HCT116 (cell line): Measurements from ENCODE around the gene YTHDF1. TPM values are rescaled to one million over a fixed set of nuclear protein-coding genes. Genes with fewer than 3 reads are reported as not detected.

Source experiments
- ATAC-seq: fragments of 200-7000 bp; cut with Tn5 transposase; 2 replicates; pipeline ENCODE4 v1.9.1; 2020; ENCODE audit warnings: mild to moderate bottlenecking, moderate library complexity
- BruUV-seq: library from RNA; stranded (reverse); fragments of 400-500 nt; replicated peaks from 2 replicates; lab custom pipeline; 2021; lab: Mats Ljungman, UMichigan
- CTCF ChIA-PET: fragments of 300-600 bp; sonication (Branson Sonifier 250); formaldehyde crosslinking; loops from one replicate; lab custom pipeline; 2021; ENCODE audit warnings: antibody characterized with exemption; lab: Charles Lee
- POLR2A ChIA-PET: fragments of 300-600, 350-600 bp; sonication (Branson Sonifier 250); formaldehyde crosslinking; loops from one replicate; lab custom pipeline; 2021; ENCODE audit warnings: antibody characterized with exemption; lab: Charles Lee
- RAD21 ChIA-PET, 2 experiments: fragments of 300-600 bp; sonication (Branson Sonifier 250); formaldehyde crosslinking; loops; one replicate each; lab custom pipeline; 2023; ENCODE audit warnings: low total read pairs in 2 of 2; ENCODE audit not compliant: uncharacterized antibody in 2 of 2, unreplicated experiment in 2 of 2, low non-redundant PET in 1 of 2; lab: Charles Lee
- DNase-seq: peaks from one replicate; pipeline ENCODE4 v3.0.0-alpha.2; 2010; ENCODE audit warnings: low read depth, low spot score
- H2AFZ ChIP-seq: fragments of 200-600 bp; shearing (Covaris generic), sonication (generic); 2 replicates; pipeline ENCODE4 v1.6.1; 2017; ENCODE audit warnings: low read depth, mixed run types, mixed read lengths, antibody characterized with exemption, low read length; ENCODE audit not compliant: poor library complexity, severe bottlenecking
- H3K27ac ChIP-seq: 2 replicates; pipeline ENCODE4 v1.5.1; 2012; ENCODE audit warnings: low read depth, low read length
- H3K27me3 ChIP-seq: fragments of 200-600 bp; sonication (generic); 2 replicates; pipeline ENCODE4 v1.6.1; 2016; ENCODE audit warnings: mixed run types, low read length, mixed read lengths; ENCODE audit not compliant: insufficient read depth
- H3K36me3 ChIP-seq, 2 experiments: fragments of 200-500 bp in 1 of 2; fragments of 200-600 bp in 1 of 2; sonication (Bioruptor generic) in 1 of 2; sonication (generic) in 1 of 2; 2 replicates each; pipeline versions ENCODE4 v1.5.1 to v1.6.1; 2014 to 2016; ENCODE audit warnings: low read length in 2 of 2, inconsistent platforms in 1 of 2, mixed read lengths in 1 of 2, mixed run types in 1 of 2; ENCODE audit not compliant: insufficient read depth in 2 of 2, control insufficient read depth in 1 of 2
- H3K4me1 ChIP-seq, 2 experiments: fragments of 200-600 bp in 1 of 2; sonication (generic) in 1 of 2; 2 replicates each; pipeline versions ENCODE4 v1.5.1 to v1.6.1; 2012 to 2017; ENCODE audit warnings: low read length in 2 of 2, inconsistent platforms in 1 of 2, mild to moderate bottlenecking in 1 of 2, mixed read lengths in 1 of 2, mixed run types in 1 of 2, moderate library complexity in 1 of 2; ENCODE audit not compliant: insufficient read depth in 2 of 2, control insufficient read depth in 1 of 2
- H3K4me2 ChIP-seq: fragments of 200-600 bp; sonication (generic); 2 replicates; pipeline ENCODE4 v1.6.1; 2017; ENCODE audit warnings: mixed run types, low read length, mixed read lengths
- H3K4me3 ChIP-seq, 2 experiments: fragments of 200-600 bp in 1 of 2; sonication (generic) in 1 of 2; replicated peaks in 1 of 2; 2 replicates each; pipeline ENCODE4 v1.5.1; 2011 to 2016; ENCODE audit warnings: low read length in 2 of 2, control low read depth in 1 of 2, low read depth in 1 of 2, mild to moderate bottlenecking in 1 of 2, mixed read lengths in 1 of 2, mixed run types in 1 of 2
- H3K79me2 ChIP-seq: fragments of 200-600 bp; sonication (generic); 2 replicates; pipeline ENCODE4 v1.6.1; 2017; ENCODE audit warnings: mild to moderate bottlenecking, mixed run types, low read length, moderate library complexity, mixed read lengths; ENCODE audit not compliant: insufficient read depth
- H3K9ac ChIP-seq: fragments of 200-600 bp; sonication (generic); 2 replicates; pipeline ENCODE4 v1.6.1; 2016; ENCODE audit warnings: low read length, mixed read lengths
- H3K9me2 ChIP-seq: fragments of 200-600 bp; sonication (generic), shearing (Covaris generic); 2 replicates; pipeline ENCODE4 v1.6.1; 2017; ENCODE audit warnings: mixed run types, mild to moderate bottlenecking, moderate library complexity; ENCODE audit not compliant: insufficient read depth
- H3K9me3 ChIP-seq, 2 experiments: fragments of 200-500 bp in 1 of 2; fragments of 200-600 bp in 1 of 2; sonication (Bioruptor generic) in 1 of 2; sonication (generic) in 1 of 2; 2 replicates each; pipeline ENCODE4 v1.6.1; 2014 to 2017; ENCODE audit warnings: low read length in 2 of 2, mixed read lengths in 2 of 2, inconsistent platforms in 1 of 2, low read depth in 1 of 2, mild to moderate bottlenecking in 1 of 2, mixed run types in 1 of 2, moderate library complexity in 1 of 2; ENCODE audit not compliant: control insufficient read depth in 1 of 2, insufficient read depth in 1 of 2
- H4K20me1 ChIP-seq: fragments of 200-600 bp; sonication (generic), shearing (Covaris generic); 2 replicates; pipeline ENCODE4 v1.6.1; 2017; ENCODE audit warnings: mixed run types, mild to moderate bottlenecking, moderate library complexity; ENCODE audit not compliant: insufficient read depth
- ATF3 ChIP-seq: IDR thresholded peaks from 2 replicates; pipeline ENCODE4 v1.6.1; 2012
- CBX3 ChIP-seq: IDR thresholded peaks from 2 replicates; pipeline ENCODE4 v1.6.1; 2012; ENCODE audit warnings: low read depth
- EZH2 ChIP-seq: fragments of 200-600 bp; sonication (generic); IDR thresholded peaks from 2 replicates; pipeline ENCODE4 v1.6.1; 2017; ENCODE audit warnings: antibody characterized with exemption, mixed run types
- EZH2phosphoT487 ChIP-seq: fragments of 200-600 bp; IDR thresholded peaks from 2 replicates; pipeline ENCODE4 v1.6.1; 2018; ENCODE audit warnings: antibody characterized with exemption, borderline replicate concordance
- FOSL1 ChIP-seq: IDR thresholded peaks from 2 replicates; pipeline ENCODE4 v1.6.1; 2012; ENCODE audit warnings: low read depth
- JUND ChIP-seq: IDR thresholded peaks from 2 replicates; pipeline ENCODE4 v1.6.1; 2012
- POLR2AphosphoS5 ChIP-seq: IDR thresholded peaks from 2 replicates; pipeline ENCODE4 v1.6.1; 2011; ENCODE audit warnings: mild to moderate bottlenecking, low read depth, low read length, moderate library complexity
- SP1 ChIP-seq: IDR thresholded peaks from 2 replicates; pipeline ENCODE4 v1.6.1; 2012; ENCODE audit warnings: low read depth
- ZNF274 ChIP-seq: fragments of 200-500 bp; sonication (Bioruptor generic); IDR thresholded peaks from 2 replicates; pipeline ENCODE4 v1.6.1; 2014; ENCODE audit warnings: mild to moderate bottlenecking, low read depth, low read length, inconsistent platforms
- intact Hi-C: fragments of 100-400 bp; cut with micrococcal nuclease; formaldehyde crosslinking; loops from 2 replicates; pipeline ENCODE4 v1.10.0; 2022
- total RNA-seq: library from RNA; stranded (reverse); gene quantifications from one replicate; pipeline ENCODE4 v1.2.1, GENCODE V29; 2021; ENCODE audit not compliant: unreplicated experiment
- TF ChIP-seq, protein P1 (sequence below): IDR thresholded peaks from 2 replicates; pipeline ENCODE4 v1.6.1; 2011; ENCODE audit warnings: mild to moderate bottlenecking, low read length, moderate library complexity; ENCODE audit not compliant: insufficient replicate concordance; ENCODE audit errors: extremely low read depth

YTHDF1 gene
- total RNA-seq, 1 experiment from 2014 or later: 42.8 TPM

- ChIA-PET POLR2A (interaction anchor here (1.8 kb wide), 1 partner anchor 30 kb away, joined by 5 read pairs; no protein-coding TSS in a partner anchor), RAD21 (no interaction called here), CTCF (interaction anchor here (1.5 kb wide), 1 partner anchor 30 kb away, joined by 4 read pairs; no protein-coding TSS in a partner anchor)
- intact Hi-C loops: no loop called here
- no peaks in the 10 kb centered on the region for H4K20me1 ChIP-seq
- no peak overlapping the region for H3K4me3 ChIP-seq
- no peaks in the 10 kb centered on the region for H3K9me3 ChIP-seq
- no peaks in the 10 kb centered on the region for H3K4me1 ChIP-seq
- TF ChIP-seq SP1: no peak
- TF ChIP-seq ZNF274: no peak
- TF ChIP-seq ATF3: no peak
- no peak for TF ChIP-seq EZH2phosphoT487
- TF ChIP-seq, protein P1, sequence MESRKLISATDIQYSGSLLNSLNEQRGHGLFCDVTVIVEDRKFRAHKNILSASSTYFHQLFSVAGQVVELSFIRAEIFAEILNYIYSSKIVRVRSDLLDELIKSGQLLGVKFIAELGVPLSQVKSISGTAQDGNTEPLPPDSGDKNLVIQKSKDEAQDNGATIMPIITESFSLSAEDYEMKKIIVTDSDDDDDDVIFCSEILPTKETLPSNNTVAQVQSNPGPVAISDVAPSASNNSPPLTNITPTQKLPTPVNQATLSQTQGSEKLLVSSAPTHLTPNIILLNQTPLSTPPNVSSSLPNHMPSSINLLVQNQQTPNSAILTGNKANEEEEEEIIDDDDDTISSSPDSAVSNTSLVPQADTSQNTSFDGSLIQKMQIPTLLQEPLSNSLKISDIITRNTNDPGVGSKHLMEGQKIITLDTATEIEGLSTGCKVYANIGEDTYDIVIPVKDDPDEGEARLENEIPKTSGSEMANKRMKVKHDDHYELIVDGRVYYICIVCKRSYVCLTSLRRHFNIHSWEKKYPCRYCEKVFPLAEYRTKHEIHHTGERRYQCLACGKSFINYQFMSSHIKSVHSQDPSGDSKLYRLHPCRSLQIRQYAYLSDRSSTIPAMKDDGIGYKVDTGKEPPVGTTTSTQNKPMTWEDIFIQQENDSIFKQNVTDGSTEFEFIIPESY: no peak
- TF ChIP-seq POLR2AphosphoS5: no peak
- TF ChIP-seq CBX3: no peak
- TF ChIP-seq JUND: no peak
- no peak for TF ChIP-seq EZH2
- TF ChIP-seq FOSL1: no peak
- H3K9me2 ChIP-seq: no peaks in the 10 kb centered on the region
- H3K27ac ChIP-seq: no peak overlapping the region
- H3K4me2 ChIP-seq: no peak overlapping the region
- H3K36me3 ChIP-seq: no peaks in the 10 kb centered on the region
- no peak for ATAC-seq
- no peaks in the 10 kb centered on the region for H3K27me3 ChIP-seq
- no peak overlapping the region for H2AFZ ChIP-seq
- BruUV-seq: no TSS peak
- H3K9ac ChIP-seq: no peak overlapping the region
- DNase-seq: no peak
- no peaks in the 10 kb centered on the region for H3K79me2 ChIP-seq
These were observed 37.7 kb upstream of the YTHDF1 start for GRCh38 chr20:63253438-63254231.
